ENCODE data around the gene LRP1.
"Not testable (repeated sequence)": the region's sequence is repeated elsewhere in the genome, so short reads cannot be mapped to it uniquely, and the experiment has no call there.

The LRP1 gene

DNA sequence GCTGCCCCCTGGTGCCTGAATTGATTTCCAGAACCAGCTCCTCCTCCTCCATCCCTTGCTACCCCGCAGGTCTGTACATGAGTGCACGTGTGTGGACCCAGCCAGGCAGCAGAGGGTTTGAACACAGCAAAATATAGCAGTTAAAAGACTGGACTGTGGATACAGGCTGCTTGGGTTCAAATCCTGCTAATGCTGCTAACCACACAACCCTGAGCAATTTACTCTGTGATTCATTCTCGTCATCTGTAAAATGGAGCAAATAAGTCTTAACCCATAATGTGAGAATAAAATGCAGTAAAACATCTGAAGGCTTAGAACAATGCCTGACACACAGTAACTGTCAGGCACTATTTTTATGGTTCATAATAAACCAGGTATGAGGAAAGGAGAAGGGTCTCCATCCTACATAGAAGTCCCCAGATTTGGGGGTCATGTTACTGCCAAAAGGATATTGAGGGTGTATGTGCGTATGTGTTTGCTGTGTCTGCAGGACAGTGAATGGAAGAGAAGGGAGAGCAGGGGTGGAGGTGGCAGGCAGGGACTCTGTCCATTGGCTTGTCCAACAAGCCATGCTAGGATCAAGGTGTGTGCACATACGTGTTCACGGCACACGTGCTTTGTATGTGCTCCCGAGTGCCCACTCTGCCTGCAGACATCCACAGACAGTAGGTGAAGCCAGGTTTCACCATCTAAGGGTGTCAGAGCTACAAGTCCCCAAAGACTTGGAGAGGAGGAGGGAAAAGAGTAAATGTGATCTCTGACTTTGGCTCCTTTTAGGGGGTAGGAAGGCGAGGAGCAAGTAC lies 15.6 kb upstream of the LRP1 start:
- peak; percentile 82 for DNase-seq

DNA sequence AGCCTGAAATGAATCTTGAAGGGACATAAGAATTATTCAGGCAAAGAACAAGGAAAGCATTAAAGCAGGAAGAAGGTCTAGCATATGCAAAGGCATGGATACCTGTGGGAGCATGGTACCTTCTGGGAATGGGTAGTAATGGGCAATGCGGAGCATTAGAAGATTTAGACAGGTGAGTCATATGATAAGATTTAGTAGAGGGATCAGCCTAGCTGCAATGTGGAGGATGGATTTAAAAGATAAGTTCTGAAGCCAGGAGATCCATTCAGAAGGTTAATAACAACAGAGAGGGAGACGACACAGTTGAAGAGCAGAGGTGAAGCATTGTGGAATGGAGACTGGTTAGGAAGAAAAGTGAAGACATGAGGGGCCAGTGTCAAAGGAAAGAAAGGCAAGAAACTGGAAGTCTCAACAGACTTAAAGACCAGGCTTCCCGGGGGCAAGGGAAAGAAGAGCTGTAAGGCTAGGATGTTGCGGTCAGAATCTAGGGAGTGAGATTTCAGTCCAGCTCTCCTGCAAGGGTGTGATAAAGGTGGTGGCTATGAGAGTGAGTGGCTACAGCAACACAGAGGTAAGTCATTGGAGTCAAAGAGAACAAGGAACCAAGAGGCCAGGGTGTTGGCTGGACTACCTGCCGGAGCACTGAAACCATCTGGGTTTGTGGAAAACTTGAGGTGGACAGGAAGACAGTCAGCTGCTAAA lies 11.6 kb upstream of the LRP1 start:
- no peak for DNase-seq

DNA sequence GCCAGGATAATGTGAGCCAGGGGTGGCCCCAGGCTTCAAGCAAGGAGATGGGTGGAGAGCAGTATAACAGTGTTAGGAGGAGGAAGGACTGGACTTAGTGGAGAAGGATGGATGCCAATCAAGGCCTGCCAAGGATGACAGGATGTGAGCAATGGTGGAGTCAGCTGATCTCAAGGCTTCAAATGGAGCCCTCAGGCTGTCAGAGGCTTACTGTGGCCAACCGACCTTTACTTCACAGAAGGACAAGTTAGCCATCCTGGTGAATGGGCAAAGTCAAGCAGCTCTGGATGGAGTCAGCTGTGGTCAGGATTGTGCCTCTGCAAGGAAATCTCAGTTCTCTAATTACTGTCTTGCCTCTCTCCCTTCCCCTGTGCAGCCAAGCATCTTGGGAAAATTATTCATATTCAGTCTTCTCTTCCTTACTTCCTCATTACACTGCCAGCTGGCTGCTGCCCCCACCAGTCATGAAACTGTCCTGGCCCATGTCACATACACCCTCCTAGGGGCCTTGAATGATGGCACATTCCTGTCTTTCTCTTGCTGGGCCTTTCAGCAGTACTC lies 9.5 kb upstream of the LRP1 start:
- no peak for DNase-seq

DNA sequence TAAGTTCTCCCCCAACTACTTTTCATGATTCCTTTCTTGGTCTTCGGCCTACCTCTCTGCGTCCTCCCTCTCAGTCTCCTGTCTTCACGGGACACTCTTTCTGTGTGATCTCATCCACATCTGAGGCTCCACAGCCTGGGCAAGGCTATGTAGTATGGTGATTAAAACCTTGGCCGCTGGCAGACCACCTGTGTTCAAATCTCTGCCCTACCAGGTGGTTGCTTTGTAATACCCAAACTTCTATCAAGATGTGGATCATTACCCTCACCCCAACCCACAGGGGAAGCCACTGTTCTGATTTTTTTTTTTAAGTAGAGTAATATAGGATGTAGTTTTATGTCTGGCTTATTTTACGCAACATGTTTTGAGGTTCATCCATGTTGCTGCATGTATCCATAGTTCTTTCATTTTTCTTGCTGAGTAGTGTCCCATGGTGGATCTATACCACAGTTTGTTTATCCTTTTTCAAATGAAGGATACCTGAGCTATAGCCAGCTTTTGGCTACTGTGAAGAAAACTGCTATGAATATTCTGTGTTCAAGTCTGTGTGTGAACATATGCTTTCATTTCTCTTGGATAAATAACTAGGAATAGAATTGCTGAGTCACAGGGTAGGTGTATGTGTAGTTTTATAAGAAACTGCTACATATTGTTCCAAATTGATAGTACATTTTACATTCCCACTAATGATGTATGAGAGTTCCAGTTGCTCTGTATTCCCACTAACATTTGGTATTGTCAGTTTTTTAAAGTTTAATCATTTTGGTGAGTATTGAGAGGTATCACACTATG lies 8.8 kb upstream of the LRP1 start:
- DNase-seq, result no peak

DNA sequence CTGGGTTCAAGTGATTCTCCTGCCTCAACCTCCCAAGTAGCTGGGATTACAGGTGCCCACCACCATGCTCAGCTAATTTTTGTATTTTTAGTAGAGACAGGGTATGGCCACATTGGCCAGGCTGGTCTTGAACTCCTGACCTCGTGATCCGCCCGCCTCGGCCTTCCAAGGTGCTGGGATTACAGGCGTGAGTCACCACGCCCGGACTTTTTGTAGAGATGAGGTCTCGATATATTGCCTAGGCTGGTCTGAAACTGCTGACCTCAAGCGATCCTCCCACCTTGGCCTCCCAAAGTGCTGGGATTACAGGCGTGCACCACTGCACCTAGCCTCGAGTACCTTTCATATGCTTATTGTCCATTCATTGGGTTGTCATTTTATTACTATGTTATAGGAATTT lies 7.6 kb upstream of the LRP1 start:
- not testable (repeated sequence) for DNase-seq

DNA sequence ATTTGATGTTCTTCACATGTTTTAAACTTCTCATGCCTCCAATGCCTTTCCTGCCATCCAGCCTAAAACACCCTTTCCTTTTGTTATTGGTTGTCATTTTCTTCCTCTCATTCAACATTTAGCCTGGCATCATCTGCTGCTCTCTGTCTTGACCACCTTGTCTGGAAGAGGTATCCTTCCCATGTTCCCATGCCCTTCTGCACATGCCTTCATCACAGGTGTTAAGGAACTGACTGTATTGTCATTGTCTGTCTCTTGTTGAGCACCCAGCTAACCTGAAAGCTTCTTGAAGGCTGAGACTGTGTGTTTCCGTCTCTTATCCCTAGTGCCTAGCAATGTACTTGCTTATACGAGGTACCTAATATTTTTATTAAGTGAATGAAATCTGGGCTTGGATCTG lies 4.5 kb upstream of the LRP1 start:
- DNase-seq, result no peak

DNA sequence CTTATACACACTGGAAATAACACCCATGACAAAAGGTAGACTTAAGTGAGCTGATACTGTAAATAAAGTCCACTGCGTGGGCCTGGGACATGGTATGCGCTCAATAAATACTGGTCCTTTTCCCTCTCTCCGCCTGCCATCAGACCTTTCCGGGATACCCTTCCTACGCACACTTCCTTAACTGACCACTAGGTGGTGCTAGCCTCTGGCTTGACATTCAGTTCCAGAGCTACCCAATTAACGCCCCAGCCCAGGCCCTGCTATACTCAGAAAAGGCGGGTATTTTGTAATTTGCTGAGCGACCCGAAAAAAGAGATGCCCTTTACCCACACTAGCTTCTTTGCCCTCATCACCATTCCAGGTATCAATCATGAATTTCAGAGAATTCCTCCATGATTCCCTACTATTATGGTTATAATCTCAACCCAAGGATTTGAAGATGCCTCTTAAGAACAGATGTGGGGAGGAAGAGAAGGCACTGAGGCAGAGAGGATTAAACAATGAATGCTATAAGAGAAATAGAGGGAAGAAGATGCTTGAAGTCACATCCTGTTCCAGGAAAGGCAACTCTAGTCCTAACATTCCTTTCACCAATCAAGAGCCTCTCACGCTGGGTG lies 3.9 kb upstream of the LRP1 start:
- DNase-seq, result peak; percentile 58

DNA sequence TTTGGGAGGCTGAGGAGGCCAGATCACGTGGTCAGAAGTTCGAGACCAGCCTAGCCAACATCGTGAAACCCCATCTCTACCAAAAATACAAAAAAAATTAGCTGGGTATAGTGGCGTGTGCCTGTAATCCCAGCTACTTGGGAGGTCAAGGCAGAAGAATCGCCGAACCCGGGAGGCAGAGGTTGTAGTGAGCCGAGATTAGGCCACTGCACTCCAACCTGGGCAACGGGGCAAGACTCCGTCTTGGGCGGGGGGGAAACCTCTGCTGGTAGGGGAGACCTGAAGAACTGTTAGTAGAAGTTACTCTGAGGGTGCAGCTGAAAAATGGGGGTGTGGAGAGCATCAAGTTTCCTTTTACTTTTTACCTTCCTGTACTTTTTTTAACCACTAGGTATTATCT lies 2.2 kb upstream of the LRP1 start:
- DNase-seq, result no peak

DNA sequence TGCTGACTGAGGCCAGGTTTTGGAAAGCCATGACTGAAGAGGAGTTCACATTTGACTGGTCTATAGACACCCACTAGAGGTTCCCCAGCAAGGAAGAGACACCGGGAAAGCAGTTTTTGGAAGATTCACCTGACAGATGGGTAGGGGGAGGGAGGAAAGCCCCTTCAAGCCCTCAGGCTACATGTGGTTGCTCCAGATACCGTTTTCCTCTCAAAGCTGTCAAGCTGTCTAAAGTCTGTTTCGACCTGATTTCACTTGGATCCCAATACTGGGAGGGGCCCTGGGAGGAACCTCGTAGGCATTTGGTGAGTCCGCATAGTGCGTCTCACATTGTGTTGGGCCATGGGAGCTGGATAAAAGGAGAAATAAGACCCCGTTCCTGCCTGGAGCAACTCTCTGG lies 1.7 kb upstream of the LRP1 start:
- DNase-seq, result no peak

DNA sequence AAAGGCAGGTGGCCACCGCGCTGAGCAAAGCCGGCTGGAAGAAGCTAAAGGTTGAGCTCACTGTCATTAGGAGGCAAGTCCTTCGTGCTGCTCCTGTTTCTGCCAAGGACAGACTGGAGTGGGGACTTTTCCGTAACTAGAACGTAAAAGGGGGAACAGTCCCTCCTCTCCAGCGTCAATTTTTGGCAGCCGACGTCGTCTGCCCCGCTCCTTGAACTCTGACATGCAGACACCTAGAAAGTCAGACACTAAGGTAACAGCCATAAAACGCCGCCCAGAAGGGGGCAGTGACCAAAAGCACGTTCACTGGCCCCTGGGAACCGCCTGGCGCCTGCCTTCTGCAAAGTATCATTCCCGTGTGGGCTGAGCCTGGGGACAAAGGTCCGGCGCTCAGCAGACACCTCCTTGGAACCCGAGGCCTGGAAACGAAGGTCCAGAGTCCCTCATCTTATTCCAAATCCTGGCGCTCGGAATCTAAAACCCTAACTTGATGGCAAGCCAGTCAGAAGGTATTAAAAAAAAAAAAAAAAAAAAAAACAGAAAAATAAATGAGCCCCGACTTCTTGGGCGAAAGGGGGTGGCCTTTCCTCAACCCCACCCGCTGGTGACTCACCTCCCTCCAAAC lies 1.1 kb upstream of the LRP1 start:
- DNase-seq, result no peak

DNA sequence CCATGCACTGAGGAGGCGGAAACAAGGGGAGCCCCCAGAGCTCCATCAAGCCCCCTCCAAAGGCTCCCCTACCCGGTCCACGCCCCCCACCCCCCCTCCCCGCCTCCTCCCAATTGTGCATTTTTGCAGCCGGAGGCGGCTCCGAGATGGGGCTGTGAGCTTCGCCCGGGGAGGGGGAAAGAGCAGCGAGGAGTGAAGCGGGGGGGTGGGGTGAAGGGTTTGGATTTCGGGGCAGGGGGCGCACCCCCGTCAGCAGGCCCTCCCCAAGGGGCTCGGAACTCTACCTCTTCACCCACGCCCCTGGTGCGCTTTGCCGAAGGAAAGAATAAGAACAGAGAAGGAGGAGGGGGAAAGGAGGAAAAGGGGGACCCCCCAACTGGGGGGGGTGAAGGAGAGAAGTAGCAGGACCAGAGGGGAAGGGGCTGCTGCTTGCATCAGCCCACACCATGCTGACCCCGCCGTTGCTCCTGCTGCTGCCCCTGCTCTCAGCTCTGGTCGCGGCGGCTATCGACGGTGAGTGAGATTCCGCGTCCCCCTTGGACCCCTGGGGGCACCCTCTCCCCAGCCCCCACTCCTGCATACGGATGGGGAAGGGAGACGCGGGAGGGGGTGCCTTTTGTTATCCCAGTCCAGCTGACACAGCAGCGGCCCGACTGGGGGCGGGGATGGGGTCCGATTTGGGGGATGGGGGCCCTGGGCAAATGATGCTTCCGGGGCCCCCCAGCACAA lies 400 bp downstream of the LRP1 start:
- DNase-seq, result no peak

DNA sequence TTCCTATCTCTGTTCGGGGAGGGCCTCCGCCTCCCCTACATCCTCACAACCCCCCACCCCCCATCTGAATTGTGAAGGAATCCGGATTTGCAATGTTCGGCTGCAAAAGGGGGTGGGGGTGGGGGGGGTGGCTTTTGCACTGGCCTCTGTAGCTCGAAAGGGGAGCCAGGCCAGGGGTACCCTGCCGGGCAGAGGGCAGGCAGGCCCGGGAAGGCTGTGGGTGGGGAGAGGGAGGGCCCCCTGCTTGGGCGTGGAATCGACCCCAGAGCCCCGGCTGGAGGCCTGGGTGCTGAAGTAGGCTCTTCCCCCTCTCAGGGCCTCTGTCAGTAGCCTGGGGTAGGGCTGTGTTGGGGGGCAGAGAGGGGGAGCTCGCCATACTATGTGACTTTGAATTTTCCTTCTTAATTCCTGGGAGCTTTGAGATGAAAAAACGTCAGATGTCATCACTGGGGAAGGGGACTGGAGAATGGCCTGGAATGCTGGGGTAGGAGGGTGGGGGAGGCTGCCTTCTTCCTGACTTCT lies 1.1 kb downstream of the LRP1 start:
- no peak for DNase-seq

DNA sequence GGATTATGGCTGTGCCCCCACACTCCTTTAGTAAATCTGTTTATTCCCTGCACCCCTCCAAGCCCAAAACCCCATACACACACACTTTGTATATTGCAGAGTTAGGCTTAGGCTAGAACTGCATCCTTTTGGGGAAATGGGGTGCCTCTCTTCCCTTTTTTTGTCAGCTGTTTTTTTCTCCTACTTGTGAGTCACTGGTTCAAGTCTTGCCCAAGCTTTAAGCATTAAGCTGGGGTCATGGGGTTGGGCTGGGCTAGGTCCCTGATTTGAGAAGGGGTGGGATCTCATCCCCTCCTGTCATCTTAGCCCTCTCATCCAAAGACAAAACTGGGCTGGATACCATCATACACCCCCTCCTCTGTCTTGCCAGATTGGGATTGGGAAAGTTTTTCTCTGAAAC lies 1.6 kb downstream of the LRP1 start:
- DNase-seq, result no peak

DNA sequence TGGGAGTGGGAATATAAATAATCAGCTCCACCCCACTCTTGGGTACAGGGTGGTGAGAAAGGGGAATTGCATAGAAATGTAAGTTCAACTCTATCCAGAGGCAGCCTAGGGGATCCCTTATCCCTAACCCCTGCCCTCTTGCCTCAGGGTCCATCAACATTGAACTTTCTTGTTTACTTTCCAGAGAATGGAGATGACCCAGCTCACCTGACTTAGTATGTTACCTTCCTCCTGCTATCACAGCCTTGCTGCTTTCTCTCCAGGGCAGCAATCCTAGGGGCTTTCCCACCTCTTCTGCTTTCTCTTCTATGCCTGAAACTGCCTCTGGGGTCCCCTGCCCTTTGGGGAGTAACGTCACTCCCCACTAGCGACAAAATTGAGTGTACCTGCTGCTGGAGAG lies 2.7 kb downstream of the LRP1 start:
- DNase-seq, result no peak

DNA sequence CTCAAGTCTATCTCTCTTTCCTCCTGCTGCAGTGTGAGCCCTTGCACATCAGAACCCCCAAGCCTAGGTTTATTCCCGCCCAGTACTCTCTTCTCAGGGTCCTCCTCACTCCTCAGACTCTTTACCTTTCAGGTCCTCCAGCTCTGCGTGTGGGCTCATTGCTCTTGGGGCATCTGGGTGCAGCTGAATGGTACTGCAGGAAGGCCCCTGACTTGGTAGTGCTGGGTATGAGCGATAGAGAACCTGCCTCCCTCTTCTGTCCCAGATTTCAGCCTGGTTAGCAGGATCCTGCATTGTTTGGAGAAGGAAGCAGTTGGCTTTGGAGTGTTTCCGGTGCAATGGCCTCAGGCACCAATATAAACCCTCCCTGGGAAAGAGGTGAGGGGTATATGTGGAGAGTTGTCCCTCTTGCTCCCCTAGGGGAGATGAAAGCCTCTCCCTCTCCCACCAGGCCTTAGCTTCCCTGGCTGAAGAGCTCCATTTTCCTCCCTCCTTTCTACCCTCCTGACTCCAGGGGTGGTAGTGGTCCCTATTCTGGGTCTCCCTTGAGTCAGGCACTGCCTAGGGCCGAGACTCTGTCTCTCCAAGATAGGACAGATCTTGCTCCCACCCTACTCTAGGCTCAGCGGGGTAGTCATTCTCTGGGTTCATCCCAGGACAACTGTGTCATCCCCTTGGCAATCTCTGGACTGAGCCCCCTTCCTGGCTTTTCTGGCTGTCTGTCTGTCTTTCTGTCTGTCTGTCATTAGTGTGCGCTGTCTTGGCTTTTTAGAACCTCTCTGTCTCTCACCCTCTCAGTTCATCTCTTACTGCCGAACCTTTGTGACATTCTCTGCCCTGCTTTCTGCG lies 3.8 kb downstream of the LRP1 start:
- no peak for DNase-seq

DNA sequence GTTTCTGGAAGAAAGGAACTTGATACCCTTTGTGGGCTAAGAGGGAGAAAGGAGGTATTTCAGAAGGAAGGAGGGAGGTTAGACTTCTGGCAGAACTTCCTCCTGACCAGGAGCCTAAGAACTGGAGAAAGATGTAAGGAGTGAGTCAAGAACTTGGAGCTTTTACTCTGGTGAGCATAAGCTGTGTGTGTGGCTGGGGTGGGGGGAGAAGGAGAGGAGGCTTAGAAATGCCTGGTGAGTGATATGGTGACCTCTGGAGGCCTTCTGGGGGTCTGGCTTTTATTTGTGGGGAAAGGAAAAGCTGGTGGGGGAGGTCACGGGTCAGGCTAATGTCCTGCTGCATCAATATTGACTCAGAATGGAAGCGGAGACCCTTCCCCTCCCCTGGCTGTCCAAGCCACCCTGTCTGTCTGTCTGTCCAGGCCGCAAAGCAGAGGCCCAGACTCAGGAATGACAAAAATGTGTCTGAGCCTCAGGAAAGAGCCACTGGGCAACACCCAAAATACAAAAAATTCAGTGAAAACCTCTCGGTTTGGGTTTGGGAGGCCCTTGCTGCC lies 4.8 kb downstream of the LRP1 start:
- no peak for DNase-seq

DNA sequence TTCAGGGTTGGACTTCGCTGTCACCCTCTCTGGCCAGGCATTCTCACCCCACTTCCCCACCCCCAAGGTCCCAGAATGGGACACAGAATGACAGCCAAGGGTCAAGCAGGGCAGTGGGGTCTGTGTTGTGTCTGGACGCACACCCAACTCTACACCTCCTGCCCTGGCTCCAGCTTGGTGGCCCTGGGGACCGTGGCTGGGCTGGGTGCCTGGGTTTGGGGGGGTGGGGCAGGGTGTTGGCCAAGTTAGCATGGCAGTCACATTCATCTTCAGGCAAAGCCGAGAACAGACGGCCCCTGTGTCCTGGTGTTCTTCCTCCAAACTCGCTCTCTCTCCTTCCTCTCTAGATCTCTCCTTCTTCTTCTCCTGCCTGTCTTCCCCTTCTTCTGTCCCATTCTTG lies 5.6 kb downstream of the LRP1 start:
- DNase-seq, result no peak

DNA sequence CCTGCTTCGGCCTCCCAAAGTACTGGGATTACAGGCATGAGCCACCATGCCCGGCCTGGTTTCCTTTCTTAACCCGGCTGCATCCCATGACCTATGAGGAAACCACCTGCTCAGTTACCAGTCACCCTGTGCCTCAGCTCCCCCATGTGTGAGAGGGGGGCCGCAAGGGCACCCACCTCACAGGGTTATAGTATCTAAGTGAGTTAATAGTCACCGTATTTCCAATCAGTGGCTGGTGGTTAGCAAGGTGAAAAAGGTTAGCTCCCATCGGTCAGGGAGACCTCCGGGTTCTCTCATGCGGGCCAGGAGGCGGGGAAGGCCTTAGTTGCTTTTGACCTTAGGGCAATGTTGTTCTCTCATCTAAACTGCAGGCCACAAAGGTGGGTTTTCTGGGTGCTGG lies 6.7 kb downstream of the LRP1 start:
- no peak for DNase-seq

DNA sequence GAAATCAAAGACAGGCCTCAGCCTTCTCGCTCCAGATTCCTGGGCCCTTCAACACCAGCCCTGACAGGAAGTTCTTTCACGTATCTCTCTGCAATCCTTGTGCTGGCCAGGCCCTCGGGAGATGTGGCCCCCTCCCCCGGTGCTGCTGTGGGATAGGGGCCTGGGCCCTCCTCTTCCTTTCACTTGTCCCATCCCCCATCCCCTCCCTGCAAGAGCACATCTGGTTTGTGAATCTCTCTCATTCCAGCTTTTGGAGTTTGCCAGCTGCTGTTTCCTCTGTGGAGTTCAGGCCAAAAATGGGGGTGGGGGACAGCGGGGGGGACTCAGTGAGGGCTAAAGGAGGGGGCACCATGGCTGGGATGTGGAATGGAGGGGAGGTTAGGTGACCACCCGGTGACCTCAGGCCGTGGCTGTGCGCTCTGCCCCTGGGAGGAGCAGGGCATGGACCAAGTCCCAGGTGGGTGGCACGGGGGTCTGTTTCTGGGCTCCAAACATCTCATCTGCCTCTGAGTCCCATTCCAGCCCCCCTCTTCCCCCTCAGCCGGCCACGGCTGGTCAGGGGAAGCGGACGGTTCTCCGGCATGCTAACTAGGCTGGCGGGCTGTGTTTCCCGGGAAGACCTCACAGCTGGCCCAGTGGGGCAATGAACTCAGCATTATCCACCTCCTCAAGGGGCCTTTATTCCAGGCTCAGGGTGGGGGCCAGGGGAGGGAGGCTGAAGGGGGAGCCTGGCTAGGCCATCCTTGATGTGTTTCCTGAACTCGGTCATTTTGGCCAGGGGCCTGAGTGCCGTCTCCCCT lies 7.4 kb downstream of the LRP1 start:
- DNase-seq, result no peak

All from amniotic stem cell (primary cell).